ENCODE data around the gene CST9. TPM values are rescaled to one million over a fixed set of nuclear protein-coding genes. Genes with fewer than 3 reads are reported as not detected.

Gene CST9, protein sequence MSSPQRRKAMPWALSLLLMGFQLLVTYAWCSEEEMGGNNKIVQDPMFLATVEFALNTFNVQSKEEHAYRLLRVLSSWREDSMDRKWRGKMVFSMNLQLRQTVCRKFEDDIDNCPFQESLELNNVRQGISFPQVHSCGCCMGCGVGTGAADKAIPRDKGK
- not detected for total RNA-seq
- polyA plus RNA-seq, result not detected
- total RNA-seq, result 0 reads per million in 6 experiments

DNA sequence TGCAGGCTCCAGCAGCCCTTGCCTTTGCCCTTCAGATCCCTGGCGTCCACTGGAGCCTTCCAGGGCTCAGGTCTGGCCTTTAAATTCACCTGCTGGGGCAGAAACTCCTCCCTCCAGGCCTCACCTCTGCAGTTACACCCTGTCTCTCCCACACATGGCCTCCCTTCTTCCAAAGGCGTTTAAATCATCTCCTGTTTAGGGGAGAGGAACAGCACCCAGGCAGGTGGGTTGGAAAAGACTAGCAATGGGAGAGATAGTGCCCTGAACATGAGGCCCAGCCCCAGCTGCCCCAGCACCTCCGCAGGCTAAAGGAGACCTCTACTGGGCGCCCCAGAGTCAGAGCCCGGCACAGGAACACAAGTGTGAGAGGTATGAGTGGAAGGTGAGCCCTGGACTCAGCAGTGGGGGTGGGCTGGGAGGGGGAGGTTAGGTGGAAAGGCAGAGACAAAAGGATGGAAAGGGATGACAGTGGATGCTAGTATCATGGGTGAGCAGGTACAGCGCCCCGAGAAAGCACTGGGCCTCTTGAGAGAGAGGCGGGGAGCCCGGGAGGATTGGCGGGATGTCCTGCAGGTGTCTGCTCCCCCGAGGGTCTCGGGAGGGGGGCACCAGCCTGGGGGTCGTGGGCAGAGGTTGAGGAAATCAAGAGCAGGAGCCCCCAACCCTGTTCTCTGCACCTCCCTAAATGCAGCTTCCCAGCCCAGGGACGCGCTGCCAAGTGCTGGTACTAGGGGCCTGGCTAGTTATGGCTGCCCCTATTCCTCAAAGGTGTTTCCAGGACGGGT lies at the start of gene CST9:
Gene CST9 (minus strand): TSS at position 51 of the 785 bp plus-strand sequence. CDS start 53 bp downstream, outside the sequence.
- no peaks in the 10 kb centered on the region for H3K9me3 Mint-ChIP-seq
- DNase-seq, result no peak
- H3K27me3 Mint-ChIP-seq, result peaks cover 0 to 13% (median 9%) of the 10 kb centered on the region in 5 donors
- no peak for ATAC-seq
- H3K4me1 Mint-ChIP-seq, result peaks cover 0 to 5% (median 2%) of the 10 kb centered on the region in 4 donors
- POLR2A ChIA-PET, result no interaction called here
- H3K27ac Mint-ChIP-seq, result peak within 1 kb of the TSS in 2 of 10 donors; percentile 12 to 80
- H3K4me3 Mint-ChIP-seq, result no peak within 1 kb of the TSS
- no peaks in the 10 kb centered on the region for H3K36me3 Mint-ChIP-seq

DNA sequence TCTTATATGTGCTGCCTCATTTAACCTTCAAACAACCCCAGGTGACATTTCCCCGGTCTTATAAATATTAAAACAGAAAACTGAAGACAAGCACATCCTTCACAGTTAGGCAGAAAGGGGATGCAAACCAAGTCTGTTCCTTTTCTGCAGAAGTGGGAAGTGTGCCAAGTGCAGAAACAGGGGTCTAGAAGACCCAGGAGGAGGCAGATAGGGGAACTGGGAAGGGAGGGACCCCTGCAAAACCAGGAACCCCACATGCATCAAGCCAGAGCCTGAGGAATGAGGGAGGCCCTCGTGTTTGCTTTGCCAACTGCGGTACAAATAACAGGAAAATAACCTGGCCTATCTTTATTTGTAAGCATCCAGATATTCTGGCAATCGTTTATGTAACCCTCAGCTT lies 49.0 kb upstream of the CST9 start:
- H3K9me3 Mint-ChIP-seq, result no peaks in the 10 kb centered on the region
- POLR2A ChIA-PET, result no interaction called here
- H3K27ac Mint-ChIP-seq, result no peak overlapping the region
- peaks cover 5 to 19% (median 9%) of the 10 kb centered on the region in 5 donors for H3K27me3 Mint-ChIP-seq
- no peaks in the 10 kb centered on the region for H3K36me3 Mint-ChIP-seq
- peaks cover 0 to 10% (median 0%) of the 10 kb centered on the region in 4 donors for H3K4me1 Mint-ChIP-seq
- DNase-seq, result no peak
- ATAC-seq, result no peak
- H3K4me3 Mint-ChIP-seq, result no peak overlapping the region

DNA sequence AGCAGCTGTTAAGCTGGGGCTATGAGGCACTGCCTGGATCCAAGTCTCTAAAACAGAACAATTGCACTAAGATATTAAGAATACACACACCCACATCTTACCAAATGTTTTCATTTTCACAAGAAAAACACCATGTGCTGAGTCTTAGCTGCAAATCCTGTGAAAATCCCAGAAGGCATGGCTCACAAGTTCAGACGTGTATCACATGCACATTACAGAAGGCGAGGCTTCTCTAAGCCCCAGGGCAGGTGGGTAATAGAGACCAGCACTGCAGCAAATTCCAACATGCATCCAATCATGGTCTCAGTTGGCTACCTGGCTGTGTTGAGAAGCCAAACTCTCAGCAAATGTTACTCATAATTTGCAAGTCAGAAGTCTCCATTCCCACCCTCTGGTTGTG lies 48.3 kb upstream of the CST9 start:
- no peaks in the 10 kb centered on the region for H3K36me3 Mint-ChIP-seq
- H3K9me3 Mint-ChIP-seq, result no peaks in the 10 kb centered on the region
- H3K27me3 Mint-ChIP-seq, result peaks cover 5 to 19% (median 9%) of the 10 kb centered on the region in 5 donors
- H3K4me3 Mint-ChIP-seq, result no peak overlapping the region
- POLR2A ChIA-PET, result no interaction called here
- ATAC-seq, result no peak
- H3K4me1 Mint-ChIP-seq, result peaks cover 0 to 10% (median 0%) of the 10 kb centered on the region in 4 donors
- no peak overlapping the region for H3K27ac Mint-ChIP-seq
- no peak for DNase-seq

DNA sequence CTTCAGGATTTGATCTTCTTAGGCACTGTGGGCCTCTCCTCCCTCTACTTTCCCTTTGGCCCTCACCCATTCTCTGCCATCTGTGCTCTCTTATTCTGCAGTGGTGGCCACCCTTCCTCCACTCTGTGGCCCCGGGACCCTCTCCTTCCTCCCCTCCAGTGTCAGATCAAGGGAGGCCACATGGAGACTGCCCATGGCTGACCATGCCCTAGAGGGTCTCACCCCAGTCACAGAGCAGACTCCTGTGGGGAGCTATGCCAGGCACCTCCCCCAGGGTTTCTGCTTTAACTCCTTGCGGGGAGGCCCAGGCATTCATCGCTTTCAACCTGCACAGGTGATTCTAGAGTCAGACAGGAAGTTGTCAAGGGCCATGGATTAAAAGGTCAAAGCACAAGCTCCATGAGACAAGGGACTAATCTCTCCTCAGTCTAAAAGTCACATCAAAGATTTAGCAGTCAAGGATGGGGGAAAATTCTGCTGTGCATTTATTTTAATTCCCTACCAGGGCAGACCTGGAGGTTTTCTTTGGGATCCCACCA lies 47.8 kb upstream of the CST9 start:
- H3K4me1 Mint-ChIP-seq, result peaks cover 0 to 10% (median 0%) of the 10 kb centered on the region in 4 donors
- no peak for ATAC-seq
- H3K36me3 Mint-ChIP-seq, result no peaks in the 10 kb centered on the region

DNA sequence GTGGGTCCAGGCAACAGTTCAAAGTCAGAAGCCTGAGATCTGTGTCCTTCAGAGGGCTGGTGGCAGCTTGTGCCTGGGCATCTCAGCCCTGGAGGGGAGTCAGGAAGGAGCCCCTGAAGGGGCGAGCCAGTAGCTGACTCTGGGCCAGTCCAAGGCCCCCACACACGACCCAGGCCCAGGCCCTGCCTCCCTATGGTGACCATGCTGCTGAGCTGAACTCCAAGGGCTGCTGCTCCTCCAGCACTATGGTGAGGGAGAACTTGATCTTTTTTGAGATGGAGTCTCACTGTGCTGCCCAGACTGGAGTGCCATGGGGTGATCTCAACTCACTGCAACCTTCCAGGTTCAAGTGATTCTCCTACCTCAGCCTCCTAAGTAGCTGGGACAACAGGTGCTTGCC lies 47.2 kb upstream of the CST9 start:
- Mint-ChIP-seq H3K27me3 (peaks cover 5 to 19% (median 9%) of the 10 kb centered on the region in 5 donors), H3K4me3 (no peak overlapping the region), H3K27ac (no peak overlapping the region), H3K9me3 (no peaks in the 10 kb centered on the region), H3K4me1 (peaks cover 0 to 10% (median 0%) of the 10 kb centered on the region in 4 donors), H3K36me3 (no peaks in the 10 kb centered on the region)
- ATAC-seq (no peak), DNase-seq (no peak)
- POLR2A ChIA-PET, result no interaction called here

More for the DNA sequence above, 47.8 kb upstream of the CST9 start:
- POLR2A ChIA-PET, result no interaction called here
- Mint-ChIP-seq H3K27ac (no peak overlapping the region), H3K4me3 (no peak overlapping the region), H3K27me3 (peaks cover 5 to 19% (median 9%) of the 10 kb centered on the region in 5 donors), H3K9me3 (no peaks in the 10 kb centered on the region)
- DNase-seq, result no peak

DNA sequence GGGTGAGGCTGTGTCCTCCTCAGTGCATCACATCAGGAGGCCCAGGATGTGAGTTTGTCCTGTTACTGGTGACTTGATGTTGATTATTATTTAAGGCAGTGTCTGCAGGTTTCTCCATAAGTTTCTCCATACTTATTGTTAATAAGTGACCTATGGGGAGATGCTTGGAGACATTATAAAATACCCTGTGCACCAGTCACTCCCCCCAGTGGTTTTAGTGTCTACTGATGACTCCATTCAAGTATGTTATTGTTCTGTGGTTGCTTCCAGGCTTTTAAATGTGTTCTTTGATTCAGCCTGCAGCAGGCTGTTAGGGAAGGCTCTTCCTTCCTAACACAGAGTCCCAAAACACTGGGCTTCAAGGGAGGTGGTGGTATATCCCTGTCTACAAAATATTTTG lies 46.7 kb upstream of the CST9 start:
- H3K36me3 Mint-ChIP-seq, result no peaks in the 10 kb centered on the region
- H3K27ac Mint-ChIP-seq, result no peak overlapping the region
- H3K27me3 Mint-ChIP-seq, result peaks cover 5 to 19% (median 9%) of the 10 kb centered on the region in 5 donors
- no peak for ATAC-seq
- no peaks in the 10 kb centered on the region for H3K9me3 Mint-ChIP-seq
- POLR2A ChIA-PET, result no interaction called here
- H3K4me3 Mint-ChIP-seq, result no peak overlapping the region
- DNase-seq, result no peak
- H3K4me1 Mint-ChIP-seq, result peaks cover 0 to 10% (median 0%) of the 10 kb centered on the region in 4 donors

DNA sequence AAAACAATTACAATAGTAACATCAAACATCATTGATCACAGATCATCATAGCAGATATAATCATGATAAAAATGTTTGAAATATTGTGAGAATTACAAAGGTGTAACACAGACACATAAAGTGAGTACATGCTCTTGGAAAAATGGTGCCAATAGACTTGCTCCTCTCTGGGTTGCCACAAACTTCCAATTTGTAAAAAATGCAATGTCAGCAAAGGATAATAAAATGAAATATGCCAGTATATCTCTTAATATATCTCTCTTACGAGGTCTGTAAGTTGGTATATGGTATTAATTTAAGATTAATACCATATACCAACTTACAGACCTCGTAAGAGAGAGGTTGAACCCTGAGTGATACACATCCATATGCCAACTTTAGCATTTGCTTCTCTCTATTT lies 45.4 kb upstream of the CST9 start:
- H3K4me3 Mint-ChIP-seq, result no peak overlapping the region
- peaks cover 3 to 15% (median 9%) of the 10 kb centered on the region in 5 donors for H3K27me3 Mint-ChIP-seq
- peaks cover 0 to 10% (median 0%) of the 10 kb centered on the region in 4 donors for H3K4me1 Mint-ChIP-seq
- no peaks in the 10 kb centered on the region for H3K9me3 Mint-ChIP-seq
- ATAC-seq, result no peak
- no peak overlapping the region for H3K27ac Mint-ChIP-seq
- DNase-seq, result no peak
- POLR2A ChIA-PET, result no interaction called here
- no peaks in the 10 kb centered on the region for H3K36me3 Mint-ChIP-seq

DNA sequence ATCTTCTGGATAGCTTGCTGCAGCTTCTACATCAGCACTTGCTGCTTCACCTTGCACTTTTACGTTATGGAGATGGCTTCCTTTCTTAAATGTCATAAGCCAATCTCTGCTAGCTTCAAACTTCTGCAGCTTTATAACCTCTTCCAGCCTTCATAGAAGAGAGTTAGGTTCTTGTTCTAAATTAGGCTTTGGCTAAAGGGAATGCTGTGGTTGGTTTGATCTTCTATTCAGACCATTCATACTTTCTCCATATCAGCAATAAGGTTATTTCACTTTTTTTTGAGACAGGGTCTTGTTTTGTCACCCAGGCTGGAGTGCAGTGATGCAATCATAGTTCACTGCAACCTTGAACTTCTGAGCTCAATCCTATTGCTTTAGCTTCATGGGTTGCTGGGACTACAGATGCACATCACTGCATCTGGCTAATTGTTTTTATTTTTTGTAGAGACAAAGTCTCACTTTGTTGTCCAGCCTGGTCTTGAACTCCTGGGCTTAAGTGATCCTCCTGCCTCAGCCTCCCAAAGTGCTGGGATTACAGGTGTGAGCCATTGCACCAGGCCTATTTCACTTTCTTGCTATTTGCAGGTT lies 44.2 kb upstream of the CST9 start:
- Mint-ChIP-seq H3K27ac (no peak overlapping the region), H3K9me3 (no peaks in the 10 kb centered on the region), H3K4me3 (no peak overlapping the region), H3K4me1 (peaks cover 0 to 4% (median 0%) of the 10 kb centered on the region in 4 donors), H3K36me3 (no peaks in the 10 kb centered on the region), H3K27me3 (peaks cover 2 to 10% (median 8%) of the 10 kb centered on the region in 5 donors)
- DNase-seq (no peak), ATAC-seq (no peak)
- POLR2A ChIA-PET, result no interaction called here

DNA sequence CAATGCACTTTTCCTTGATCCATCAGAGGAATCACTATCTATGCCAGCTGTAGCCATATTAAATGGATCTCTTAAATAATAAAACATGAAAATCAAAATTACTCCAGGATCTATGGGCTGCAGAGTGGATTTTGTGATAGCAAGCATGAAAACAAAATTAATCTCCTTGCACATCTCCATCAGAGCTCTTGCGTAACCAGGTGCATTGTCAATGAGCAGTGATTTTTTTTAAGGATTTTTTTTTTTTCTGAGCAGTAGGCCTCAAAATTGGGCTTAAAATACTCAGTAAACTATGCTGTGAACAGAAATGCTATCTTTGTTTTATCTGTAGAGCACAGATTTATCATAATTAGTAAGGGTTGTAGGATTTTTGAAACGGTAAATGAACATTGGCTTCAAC lies 43.5 kb upstream of the CST9 start:
- Mint-ChIP-seq H3K27me3 (peaks cover 0 to 8% (median 7%) of the 10 kb centered on the region in 5 donors), H3K36me3 (no peaks in the 10 kb centered on the region), H3K4me3 (no peak overlapping the region), H3K27ac (no peak overlapping the region), H3K9me3 (no peaks in the 10 kb centered on the region), H3K4me1 (peaks cover 0 to under 1% (median 0%) of the 10 kb centered on the region in 4 donors)
- no peak for ATAC-seq
- POLR2A ChIA-PET, result no interaction called here
- DNase-seq, result no peak

DNA sequence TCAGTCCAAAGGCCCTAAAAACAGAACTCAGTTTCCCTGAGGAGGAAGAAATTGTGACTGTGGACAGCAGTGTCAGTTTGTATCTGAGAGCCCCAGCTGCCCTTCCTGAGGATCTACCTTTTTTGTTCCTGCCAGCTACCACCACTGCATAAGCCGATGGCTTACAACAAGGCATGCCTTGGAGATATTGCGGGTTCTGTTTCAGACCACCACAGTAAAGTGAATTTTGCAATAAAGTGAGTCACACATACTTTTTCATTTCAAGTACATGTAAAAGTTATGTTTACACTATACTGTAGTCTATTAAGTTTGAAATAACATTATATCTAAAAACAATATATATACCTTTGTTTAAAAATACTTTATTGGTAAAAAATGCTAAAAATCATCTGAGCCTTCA lies 41.6 kb upstream of the CST9 start:
- Mint-ChIP-seq H3K4me3 (no peak overlapping the region), H3K4me1 (peaks cover 0 to 6% (median 1%) of the 10 kb centered on the region in 4 donors), H3K9me3 (no peaks in the 10 kb centered on the region), H3K27ac (no peak overlapping the region), H3K27me3 (no peaks in the 10 kb centered on the region), H3K36me3 (no peaks in the 10 kb centered on the region)
- ATAC-seq, result no peak
- DNase-seq, result no peak
- POLR2A ChIA-PET, result no interaction called here

DNA sequence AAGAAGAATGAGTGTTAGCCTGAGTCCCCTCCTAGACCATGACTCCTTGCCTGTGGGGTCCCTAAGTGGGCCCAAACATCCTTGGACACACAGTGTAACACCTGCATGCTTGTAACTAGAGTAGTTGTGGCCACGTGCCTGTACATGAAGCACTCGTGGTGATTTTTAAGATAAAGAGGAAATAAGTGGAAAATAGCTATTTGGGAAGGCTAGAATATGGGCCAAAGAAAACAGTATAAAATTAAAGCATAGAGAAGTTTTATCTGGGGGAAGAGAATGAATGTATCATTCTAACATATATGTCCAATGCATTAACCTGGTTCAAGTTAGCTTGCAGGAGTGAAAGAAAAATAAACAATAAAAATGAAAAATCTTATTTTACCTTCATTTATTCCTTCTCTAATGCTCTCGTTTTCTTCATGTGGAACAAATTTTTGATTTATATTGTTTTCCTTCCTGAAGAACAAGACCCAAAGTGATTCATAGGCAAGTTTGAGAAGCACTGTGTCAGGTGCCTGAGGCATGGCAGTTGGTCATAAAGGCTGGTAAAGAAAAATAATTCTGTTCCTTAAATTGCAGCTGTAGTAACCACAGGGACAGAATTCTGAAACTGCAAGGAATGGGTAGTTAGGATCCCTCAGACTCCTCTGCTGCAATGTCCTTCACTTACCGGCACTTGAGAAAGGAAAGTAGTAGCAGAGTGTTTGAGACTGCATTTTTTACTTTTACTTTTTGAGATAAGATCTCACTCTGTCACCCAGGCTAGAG lies 40.6 kb upstream of the CST9 start:
- DNase-seq (no peak), ATAC-seq (no peak)
- Mint-ChIP-seq H3K27me3 (no peaks in the 10 kb centered on the region), H3K4me1 (peaks cover 0 to 6% (median 1%) of the 10 kb centered on the region in 4 donors), H3K36me3 (no peaks in the 10 kb centered on the region), H3K4me3 (no peak overlapping the region), H3K27ac (no peak overlapping the region), H3K9me3 (no peaks in the 10 kb centered on the region)
- POLR2A ChIA-PET, result no interaction called here

DNA sequence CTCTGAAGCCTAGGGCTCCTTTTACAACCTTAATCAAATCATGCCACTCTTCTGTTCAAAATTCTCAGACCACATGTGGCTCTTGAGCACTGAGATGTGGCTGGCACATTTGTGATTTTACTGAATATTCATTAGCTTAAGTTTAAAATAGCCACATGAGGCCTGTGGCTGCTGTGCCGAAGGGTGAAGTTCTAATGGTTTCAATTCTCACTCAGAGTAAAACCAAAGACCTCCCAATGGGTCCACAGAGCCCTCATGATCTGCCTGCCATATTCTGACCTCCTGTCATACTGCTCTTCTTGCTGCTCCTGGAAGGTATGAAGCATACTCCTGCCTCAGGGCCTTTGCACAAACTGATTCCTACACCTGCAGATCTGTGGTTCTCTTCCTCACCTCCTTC lies 39.9 kb upstream of the CST9 start:
- POLR2A ChIA-PET, result no interaction called here
- Mint-ChIP-seq H3K36me3 (no peaks in the 10 kb centered on the region), H3K4me3 (no peak overlapping the region)

More for the DNA sequence above, 39.9 kb upstream of the CST9 start:
- Mint-ChIP-seq H3K9me3 (no peaks in the 10 kb centered on the region), H3K27me3 (no peaks in the 10 kb centered on the region), H3K27ac (no peak overlapping the region), H3K4me1 (peaks cover 0 to 6% (median 1%) of the 10 kb centered on the region in 4 donors)
- no peak for DNase-seq
- no peak for ATAC-seq

Measured in naive thymus-derived CD8-positive, alpha-beta T cell (primary cell).